ENCODE results near the gene SPRN.
"Not testable (repeated sequence)": the region's sequence is repeated elsewhere in the genome, so short reads cannot be mapped to it uniquely, and the experiment has no call there.

- TF ChIP-seq SUZ12 (IDR thresholded peaks at IDR 0.05; ENCODE audit: extremely low read depth, insufficient read depth, insufficient read length); ZNF274 (IDR thresholded peaks at IDR 0.05; ENCODE audit: low read depth, low read length): not testable (repeated sequence)
These were observed 16.9 kb upstream of the SPRN start for GRCh38 chr10:133441356-133441755.

Measured in NT2/D1 (cell line).